ENCODE measurements around the gene PSMA7.

GRCh38 chr20:62117362-62117646 is 25.9 kb downstream of the PSMA7 start:
- TF ChIP-seq CTCF (IDR thresholded peaks at IDR 0.05) = no peak
- no peak for TF ChIP-seq EP300 (IDR thresholded peaks at IDR 0.05)
- TF ChIP-seq POLR2AphosphoS5 (IDR thresholded peaks at IDR 0.05) = no peak
- no peak for TF ChIP-seq POLR2A (IDR thresholded peaks at IDR 0.05)

Data from sigmoid colon (tissue), 4 donors.